Measurements from ENCODE around the gene MRLN.

GRCh38 chr10:59702347-59702746 lies 50.9 kb downstream of the MRLN start:
- TF ChIP-seq, protein P1, sequence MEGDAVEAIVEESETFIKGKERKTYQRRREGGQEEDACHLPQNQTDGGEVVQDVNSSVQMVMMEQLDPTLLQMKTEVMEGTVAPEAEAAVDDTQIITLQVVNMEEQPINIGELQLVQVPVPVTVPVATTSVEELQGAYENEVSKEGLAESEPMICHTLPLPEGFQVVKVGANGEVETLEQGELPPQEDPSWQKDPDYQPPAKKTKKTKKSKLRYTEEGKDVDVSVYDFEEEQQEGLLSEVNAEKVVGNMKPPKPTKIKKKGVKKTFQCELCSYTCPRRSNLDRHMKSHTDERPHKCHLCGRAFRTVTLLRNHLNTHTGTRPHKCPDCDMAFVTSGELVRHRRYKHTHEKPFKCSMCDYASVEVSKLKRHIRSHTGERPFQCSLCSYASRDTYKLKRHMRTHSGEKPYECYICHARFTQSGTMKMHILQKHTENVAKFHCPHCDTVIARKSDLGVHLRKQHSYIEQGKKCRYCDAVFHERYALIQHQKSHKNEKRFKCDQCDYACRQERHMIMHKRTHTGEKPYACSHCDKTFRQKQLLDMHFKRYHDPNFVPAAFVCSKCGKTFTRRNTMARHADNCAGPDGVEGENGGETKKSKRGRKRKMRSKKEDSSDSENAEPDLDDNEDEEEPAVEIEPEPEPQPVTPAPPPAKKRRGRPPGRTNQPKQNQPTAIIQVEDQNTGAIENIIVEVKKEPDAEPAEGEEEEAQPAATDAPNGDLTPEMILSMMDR (IDR thresholded peaks at IDR 0.05; ENCODE audit: poor library complexity), result no peak
- TF ChIP-seq EZH2 (IDR thresholded peaks at IDR 0.05; ENCODE audit: borderline replicate concordance) (no peak), EZH2phosphoT487 (IDR thresholded peaks at IDR 0.05; ENCODE audit: low read depth, severe bottlenecking, unreplicated experiment) (no peak)

Data from hepatocyte (in vitro differentiated cells).